Renal pelvis (tissue), 12 donors: Measurements from ENCODE around the gene SAP30. TPM values are rescaled to one million over a fixed set of nuclear protein-coding genes. Genes with fewer than 3 reads are reported as not detected.

ENCODE experiments used
- DNase-seq: peaks from one replicate; pipeline ENCODE4 v3.0.0-alpha.2; 2013
- long read RNA-seq, 16 experiments: transcript quantifications; one replicate each; lab custom pipeline, GENCODE V29; 2026
- polyA plus RNA-seq, 3 donors: library from polyadenylated mRNA; unstranded; fragments of 120-200 nt; gene quantifications; one replicate each; pipeline ENCODE4 v1.2.1, GENCODE V29; 2013; ENCODE audit not compliant: insufficient read length in 3 of 3

SAP30 gene, protein sequence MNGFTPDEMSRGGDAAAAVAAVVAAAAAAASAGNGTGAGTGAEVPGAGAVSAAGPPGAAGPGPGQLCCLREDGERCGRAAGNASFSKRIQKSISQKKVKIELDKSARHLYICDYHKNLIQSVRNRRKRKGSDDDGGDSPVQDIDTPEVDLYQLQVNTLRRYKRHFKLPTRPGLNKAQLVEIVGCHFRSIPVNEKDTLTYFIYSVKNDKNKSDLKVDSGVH
- 10 to 100 TPM; 10.2 to 14.8 (median 13.4) TPM for polyA plus RNA-seq
- long read RNA-seq, donor 1, transcript SAP30-201 (4 exons, 1,108 nt): major isoform, 14 of 14 reads
- long read RNA-seq, donor 1, partial matches to known transcripts: 0 of 14 reads
- long read RNA-seq, donor 1, other reads (novel, unspliced or antisense): 0 of 14 reads
- long read RNA-seq, donor 2, transcript SAP30-201 (4 exons, 1,108 nt): major isoform, 20 of 20 reads
- long read RNA-seq, donor 2, partial matches to known transcripts: 0 of 20 reads
- long read RNA-seq, donor 2, other reads (novel, unspliced or antisense): 0 of 20 reads
- long read RNA-seq, donor 3, transcript SAP30-201 (4 exons, 1,108 nt): major isoform, 19 of 19 reads
- long read RNA-seq, donor 3, partial matches to known transcripts: 0 of 19 reads
- long read RNA-seq, donor 3, other reads (novel, unspliced or antisense): 0 of 19 reads
- long read RNA-seq, donor 4, transcript SAP30-201 (4 exons, 1,108 nt): major isoform, 15 of 15 reads
- long read RNA-seq, donor 4, partial matches to known transcripts: 0 of 15 reads
- long read RNA-seq, donor 4, other reads (novel, unspliced or antisense): 0 of 15 reads
- long read RNA-seq, donor 5, transcript SAP30-201 (4 exons, 1,108 nt): major isoform, 7 of 7 reads
- long read RNA-seq, donor 5, partial matches to known transcripts: 0 of 7 reads
- long read RNA-seq, donor 5, other reads (novel, unspliced or antisense): 0 of 7 reads
- long read RNA-seq, donor 6, transcript SAP30-201 (4 exons, 1,108 nt): major isoform, 15 of 15 reads
- long read RNA-seq, donor 6, partial matches to known transcripts: 0 of 15 reads
- long read RNA-seq, donor 6, other reads (novel, unspliced or antisense): 0 of 15 reads
- long read RNA-seq, donor 7, transcript SAP30-201 (4 exons, 1,108 nt): major isoform, 12 of 18 reads
- long read RNA-seq, donor 7, partial matches to known transcripts: 6 of 18 reads
- long read RNA-seq, donor 7, other reads (novel, unspliced or antisense): 0 of 18 reads
- long read RNA-seq, donor 8, transcript SAP30-201 (4 exons, 1,108 nt): major isoform, 10 of 16 reads
- long read RNA-seq, donor 8, partial matches to known transcripts: 6 of 16 reads
- long read RNA-seq, donor 8, other reads (novel, unspliced or antisense): 0 of 16 reads
- long read RNA-seq, donor 9, transcript SAP30-201 (4 exons, 1,108 nt): major isoform, 18 of 18 reads
- long read RNA-seq, donor 9, partial matches to known transcripts: 0 of 18 reads
- long read RNA-seq, donor 9, other reads (novel, unspliced or antisense): 0 of 18 reads
- long read RNA-seq, donor 10, transcript SAP30-201 (4 exons, 1,108 nt): major isoform, 20 of 26 reads
- long read RNA-seq, donor 10, partial matches to known transcripts: 6 of 26 reads
- long read RNA-seq, donor 10, other reads (novel, unspliced or antisense): 0 of 26 reads
- long read RNA-seq, donor 11, transcript SAP30-201 (4 exons, 1,108 nt): major isoform, 13 of 13 reads
- long read RNA-seq, donor 11, partial matches to known transcripts: 0 of 13 reads
- long read RNA-seq, donor 11, other reads (novel, unspliced or antisense): 0 of 13 reads
- long read RNA-seq, donor 12, transcript SAP30-201 (4 exons, 1,108 nt): major isoform, 17 of 17 reads
- long read RNA-seq, donor 12, partial matches to known transcripts: 0 of 17 reads
- long read RNA-seq, donor 12, other reads (novel, unspliced or antisense): 0 of 17 reads
- long read RNA-seq, donor 13, partial matches to known transcripts: 0 of 2 reads
- long read RNA-seq, donor 13, other reads (novel, unspliced or antisense): 0 of 2 reads
- long read RNA-seq, donor 14, transcript SAP30-201 (4 exons, 1,108 nt): major isoform, 15 of 25 reads
- long read RNA-seq, donor 14, partial matches to known transcripts: 10 of 25 reads
- long read RNA-seq, donor 14, other reads (novel, unspliced or antisense): 0 of 25 reads
- long read RNA-seq, donor 15, transcript SAP30-201 (4 exons, 1,108 nt): major isoform, 27 of 27 reads
- long read RNA-seq, donor 15, partial matches to known transcripts: 0 of 27 reads
- long read RNA-seq, donor 15, other reads (novel, unspliced or antisense): 0 of 27 reads
- long read RNA-seq, donor 16, transcript SAP30-201 (4 exons, 1,108 nt): major isoform, 17 of 17 reads
- long read RNA-seq, donor 16, partial matches to known transcripts: 0 of 17 reads
- long read RNA-seq, donor 16, other reads (novel, unspliced or antisense): 0 of 17 reads

GRCh38 chr4:173370477-173371291, at the start of gene SAP30:
TSS of gene SAP30 (plus strand) at chr4:173370954. CDS start at chr4:173371183, 229 bp downstream.
- peak; percentile 99 for DNase-seq

DNA sequence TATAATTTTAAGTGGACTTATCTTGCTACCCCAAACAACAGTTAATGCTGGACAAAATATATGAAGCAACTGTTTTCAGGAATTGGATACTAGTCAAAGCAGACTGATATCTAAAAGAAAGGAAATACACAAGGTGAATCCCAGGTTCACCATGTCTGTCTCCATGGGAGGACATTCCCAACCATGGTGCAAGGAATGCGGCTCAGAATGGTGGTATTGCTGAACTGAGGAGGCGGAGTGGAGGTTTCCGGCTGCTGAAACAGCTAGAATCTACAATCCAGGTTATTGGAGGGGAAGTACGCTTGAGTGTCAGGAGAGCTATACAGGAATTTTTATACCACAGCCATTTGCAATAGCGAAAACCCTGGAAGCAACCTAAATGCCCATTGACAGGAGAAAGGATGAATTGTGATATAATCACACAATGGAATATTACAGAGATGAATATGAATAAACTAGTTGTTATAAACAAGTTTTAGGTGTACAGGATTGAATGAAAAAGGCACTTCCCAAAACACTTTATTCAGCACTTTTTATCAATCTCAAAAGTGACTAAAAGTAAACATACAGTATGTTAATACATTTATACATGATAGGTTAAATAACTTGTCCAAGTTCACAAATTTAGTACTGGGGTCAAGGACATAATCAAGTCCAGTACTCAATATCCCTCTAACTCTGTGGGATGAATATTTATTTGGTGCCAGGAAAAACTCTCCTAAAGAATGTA, 45.6 kb upstream of the SAP30 start:
- no peak for DNase-seq

GRCh38 chr4:173328236-173328901, 42.4 kb upstream of the SAP30 start:
- DNase-seq: no peak

- DNase-seq: no peak
Measured at GRCh38 chr4:173330590-173330989, 40.2 kb upstream of the SAP30 start.

DNA sequence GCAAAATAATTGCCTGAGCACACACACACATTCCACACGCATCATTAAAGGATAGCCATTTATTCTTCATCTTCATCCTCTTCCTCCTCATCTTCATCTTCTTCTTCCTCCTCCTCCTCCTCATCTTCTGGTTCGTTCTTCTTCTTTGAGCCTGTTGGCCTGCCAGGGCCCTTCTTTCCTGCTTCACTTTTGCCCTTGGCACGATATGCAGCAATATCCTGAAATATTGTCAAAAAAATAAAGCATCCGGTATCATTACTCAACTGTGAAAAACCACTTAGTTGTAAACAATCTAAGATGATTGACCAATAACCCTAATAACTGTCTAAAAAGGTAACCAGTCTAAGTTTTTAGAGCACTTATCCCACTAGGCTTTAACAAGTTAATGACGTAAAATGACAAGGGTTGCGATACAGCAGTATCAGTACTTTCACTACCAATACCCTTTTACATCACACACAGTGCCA, 38.7 kb upstream of the SAP30 start:
- DNase-seq: no peak

GRCh38 chr4:173332963-173333657, 37.6 kb upstream of the SAP30 start:
- peak; percentile 3 for DNase-seq

DNA sequence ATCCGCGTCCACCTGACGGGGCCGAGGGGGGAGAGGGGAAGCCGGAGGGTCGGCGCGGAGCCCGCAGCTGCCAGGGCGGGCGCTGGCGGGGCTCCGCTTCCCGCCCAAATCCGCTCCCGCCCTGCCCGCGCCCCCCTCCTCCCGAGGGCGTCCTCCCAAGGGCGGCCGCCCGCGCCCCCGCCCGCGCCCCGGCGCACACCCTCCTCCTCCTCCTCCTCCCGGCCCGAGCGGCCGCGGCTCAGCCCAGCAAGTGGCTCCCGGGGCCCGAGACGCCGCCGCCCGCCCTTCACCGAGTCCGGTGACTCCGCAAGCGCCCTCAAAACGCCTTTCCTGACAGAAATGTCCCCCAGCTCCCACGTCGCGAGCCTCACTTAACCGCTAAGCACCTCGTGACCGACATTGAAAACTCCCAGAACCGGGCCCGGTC, 37.1 kb upstream of the SAP30 start:
- peak; percentile 45 for DNase-seq

- DNase-seq: peak; percentile 100
Measured at GRCh38 chr4:173334085-173334890, 36.5 kb upstream of the SAP30 start, which contains the start of gene HMGB2. TSS of gene HMGB2 (minus strand) at chr4:173334358. CDS start at chr4:173333649, 709 bp downstream.

DNA sequence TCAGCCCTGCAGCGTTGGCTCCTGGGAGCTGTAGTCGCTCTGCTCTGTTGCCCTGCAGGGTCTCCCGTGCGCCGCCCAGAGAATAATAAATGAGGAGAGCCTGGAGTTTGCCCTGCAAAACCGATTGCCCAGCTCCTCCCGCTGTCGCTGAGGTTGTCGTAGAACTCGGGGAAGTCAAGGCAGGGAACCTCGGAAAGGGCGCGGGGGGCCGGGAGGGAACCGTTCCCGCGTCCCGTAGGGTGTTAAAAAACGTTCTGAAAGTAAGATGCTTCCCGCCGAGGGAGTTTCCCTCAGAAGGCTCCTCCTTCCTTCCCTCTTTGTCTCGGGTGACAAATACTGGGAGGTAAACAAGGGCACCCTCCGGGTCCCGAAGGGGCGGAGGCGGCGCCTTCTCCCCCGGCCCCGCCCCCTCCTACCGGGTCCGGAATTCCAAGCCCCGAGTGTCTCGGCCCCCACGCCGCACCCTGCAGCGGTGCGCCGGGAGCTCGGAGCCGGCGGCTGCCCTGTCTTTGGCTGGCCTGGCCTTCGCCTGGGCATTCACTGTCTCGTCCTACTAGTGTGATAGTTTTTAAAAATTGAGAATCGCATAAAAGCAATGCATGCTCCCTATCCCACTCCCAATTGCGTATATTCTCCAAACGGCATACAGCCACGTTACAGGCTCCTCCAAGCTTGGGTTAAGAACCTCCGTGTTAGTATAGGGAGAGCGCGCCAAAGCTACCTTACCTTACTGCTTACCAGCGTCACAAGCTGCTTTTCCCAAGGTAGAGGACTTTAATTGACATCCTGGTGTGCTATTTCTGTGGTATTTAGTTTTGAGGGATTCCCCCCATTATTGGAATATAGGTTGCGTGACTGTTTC, 35.6 kb upstream of the SAP30 start:
- peak; percentile 88 for DNase-seq

- no peak for DNase-seq
Measured at GRCh38 chr4:173337463-173337862, 33.3 kb upstream of the SAP30 start.

- no peak for DNase-seq
Measured at GRCh38 chr4:173343832-173344397, 26.8 kb upstream of the SAP30 start.

- no peak for DNase-seq
Measured at GRCh38 chr4:173345648-173346047, 25.1 kb upstream of the SAP30 start.

- DNase-seq: no peak
Measured at GRCh38 chr4:173346074-173346473, 24.7 kb upstream of the SAP30 start.

GRCh38 chr4:173347467-173347866, 23.3 kb upstream of the SAP30 start:
- DNase-seq: no peak
